GM12872 (cell line): ENCODE results near the gene MRFAP1.

Source experiments
- CTCF ChIP-seq: IDR thresholded peaks from 3 replicates; pipeline ENCODE4 v1.5.1; 2011; ENCODE audit warnings: low read depth, mild to moderate bottlenecking, low read length, moderate library complexity; ENCODE audit not compliant: insufficient read depth

Gene MRFAP1

GRCh38 chr4:6612961-6613675 is 27.4 kb upstream of the MRFAP1 start:
- no peak for TF ChIP-seq CTCF

GRCh38 chr4:6613676-6614651 is 26.5 kb upstream of the MRFAP1 start:
- TF ChIP-seq CTCF = no peak

- no peak for TF ChIP-seq CTCF
Observed at GRCh38 chr4:6614701-6615230, 25.7 kb upstream of the MRFAP1 start.

- no peak for TF ChIP-seq CTCF
Observed at GRCh38 chr4:6616087-6616995, 24.1 kb upstream of the MRFAP1 start.

GRCh38 chr4:6617246-6617645 is 23.2 kb upstream of the MRFAP1 start:
- TF ChIP-seq CTCF = no peak

- no peak for TF ChIP-seq CTCF
Observed at GRCh38 chr4:6618386-6619115, 21.9 kb upstream of the MRFAP1 start.
